H9 (cell line): ENCODE results near the gene LEFTY1. TPM values are rescaled to one million over a fixed set of nuclear protein-coding genes. Genes with fewer than 3 reads are reported as not detected.

Experiments
- DNase-seq: peaks from one replicate; pipeline ENCODE4 v3.0.0-alpha.2; 2017
- H2AFZ ChIP-seq: one replicate; pipeline ENCODE4 v1.6.1; 2013; ENCODE audit warnings: mild to moderate bottlenecking, low read length, control low read depth, moderate library complexity
- H2AK5ac ChIP-seq: 2 replicates; pipeline ENCODE4 v1.6.1; 2013; ENCODE audit warnings: low read length, control low read depth, mixed read lengths; ENCODE audit not compliant: insufficient read length
- H2BK120ac ChIP-seq: one replicate; pipeline ENCODE4 v1.6.1; 2013; ENCODE audit warnings: low read depth, mild to moderate bottlenecking, low read length, control low read depth, inconsistent platforms; ENCODE audit not compliant: poor library complexity, severe bottlenecking
- H2BK12ac ChIP-seq: 2 replicates; pipeline ENCODE4 v1.6.1; 2013; ENCODE audit warnings: low read length, control low read depth, mixed read lengths, low read depth; ENCODE audit not compliant: insufficient read length
- H2BK15ac ChIP-seq: 2 replicates; pipeline ENCODE4 v1.6.1; 2013; ENCODE audit warnings: low read depth, low read length, control low read depth
- H2BK20ac ChIP-seq: one replicate; pipeline ENCODE4 v1.6.1; 2013; ENCODE audit warnings: low read depth, mild to moderate bottlenecking, low read length, control low read depth, inconsistent platforms; ENCODE audit not compliant: poor library complexity, severe bottlenecking
- H2BK5ac ChIP-seq: 2 replicates; pipeline ENCODE4 v1.6.1; 2013; ENCODE audit warnings: low read length, control low read depth, mixed read lengths; ENCODE audit not compliant: insufficient read length
- H3K14ac ChIP-seq: 2 replicates; pipeline ENCODE4 v1.6.1; 2013; ENCODE audit warnings: low read length, control low read depth; ENCODE audit not compliant: insufficient read depth
- H3K18ac ChIP-seq: 2 replicates; pipeline ENCODE4 v1.6.1; 2013; ENCODE audit warnings: low read depth, mild to moderate bottlenecking, mixed read lengths, low read length, control low read depth; ENCODE audit not compliant: insufficient read length
- H3K23ac ChIP-seq: 2 replicates; pipeline ENCODE4 v1.6.1; 2013; ENCODE audit warnings: low read length, control low read depth, mixed read lengths, low read depth; ENCODE audit not compliant: insufficient read length
- H3K23me2 ChIP-seq: 2 replicates; pipeline ENCODE4 v1.6.1; 2013; ENCODE audit warnings: low read depth, mild to moderate bottlenecking, mixed read lengths, low read length, control low read depth; ENCODE audit not compliant: insufficient read length, poor library complexity, severe bottlenecking
- H3K27ac ChIP-seq: 2 replicates; pipeline ENCODE4 v1.5.1; 2013; ENCODE audit warnings: low read length, control low read depth, mixed read lengths, low read depth; ENCODE audit not compliant: insufficient read length
- H3K27me3 ChIP-seq: 2 replicates; pipeline ENCODE4 v1.6.1; 2013; ENCODE audit warnings: low read length, control low read depth, inconsistent platforms; ENCODE audit not compliant: insufficient read depth
- H3K4ac ChIP-seq: 2 replicates; pipeline ENCODE4 v1.6.1; 2013; ENCODE audit warnings: low read depth, mild to moderate bottlenecking, control low read depth, inconsistent platforms, low read length, moderate library complexity
- H3K4me1 ChIP-seq: 2 replicates; pipeline ENCODE4 v1.6.1; 2013; ENCODE audit warnings: low read length, control low read depth, inconsistent platforms; ENCODE audit not compliant: insufficient read depth
- H3K4me2 ChIP-seq: 2 replicates; pipeline ENCODE4 v1.6.1; 2013; ENCODE audit warnings: low read length, control low read depth, mixed read lengths; ENCODE audit not compliant: insufficient read length, insufficient read depth
- H3K56ac ChIP-seq: 2 replicates; pipeline ENCODE4 v1.6.1; 2013; ENCODE audit warnings: low read depth, mild to moderate bottlenecking, mixed read lengths, low read length, control low read depth; ENCODE audit not compliant: insufficient read length
- H3K79me1 ChIP-seq: 2 replicates; pipeline ENCODE4 v1.6.1; 2013; ENCODE audit warnings: low read depth, mild to moderate bottlenecking, moderate library complexity, low read length, control low read depth, inconsistent platforms; ENCODE audit not compliant: insufficient read depth, poor library complexity, severe bottlenecking
- H3K79me2 ChIP-seq: 2 replicates; pipeline ENCODE4 v1.6.1; 2013; ENCODE audit warnings: low read length, control low read depth, inconsistent platforms; ENCODE audit not compliant: insufficient read depth
- H3K9ac ChIP-seq: 2 replicates; pipeline ENCODE4 v1.6.1; 2013; ENCODE audit warnings: low read length, control low read depth, mixed read lengths; ENCODE audit not compliant: insufficient read length; ENCODE audit errors: extremely low read depth
- H3K9me3 ChIP-seq: one replicate; pipeline ENCODE4 v1.6.1; 2013; ENCODE audit warnings: low read depth, low read length, inconsistent platforms; ENCODE audit not compliant: control insufficient read depth
- H3T11ph ChIP-seq: one replicate; pipeline ENCODE4 v1.6.1; 2013; ENCODE audit warnings: mild to moderate bottlenecking, low read length, control low read depth, inconsistent platforms
- H4K20me1 ChIP-seq: one replicate; pipeline ENCODE4 v1.6.1; 2013; ENCODE audit not compliant: control insufficient read depth, insufficient read length, insufficient read depth
- H4K5ac ChIP-seq: 2 replicates; pipeline ENCODE4 v1.6.1; 2013; ENCODE audit warnings: low read depth, mild to moderate bottlenecking, mixed read lengths, low read length, control low read depth; ENCODE audit not compliant: insufficient read length
- H4K8ac ChIP-seq: replicated peaks from 2 replicates; pipeline ENCODE4 v1.6.1; 2013; ENCODE audit warnings: low read length, control low read depth, mixed read lengths, low read depth; ENCODE audit not compliant: insufficient read length
- H4K91ac ChIP-seq: 2 replicates; pipeline ENCODE4 v1.6.1; 2013; ENCODE audit warnings: low read depth, mild to moderate bottlenecking, moderate library complexity, mixed read lengths, low read length, control low read depth; ENCODE audit not compliant: insufficient read length
- H3K27ac Mint-ChIP-seq, 3 experiments: 2 replicates in 2 of 3; 3 replicates in 1 of 3; pipeline ENCODE4 v1.8.0; 2020 to 2021; ENCODE audit warnings: mixed read lengths in 3 of 3, mild to moderate bottlenecking in 1 of 3, moderate library complexity in 1 of 3
- H3K27me3 Mint-ChIP-seq: 2 replicates; pipeline ENCODE4 v1.8.0; 2021; ENCODE audit warnings: low read depth, mild to moderate bottlenecking, moderate library complexity, mixed read lengths
- H3K36me3 Mint-ChIP-seq, 3 experiments: 2 replicates in 2 of 3; 3 replicates in 1 of 3; pipeline ENCODE4 v1.8.0; 2020 to 2021; ENCODE audit warnings: low read depth in 3 of 3, mixed read lengths in 3 of 3; ENCODE audit not compliant: insufficient read depth in 1 of 3
- H3K4me1 Mint-ChIP-seq, 2 experiments: 2 replicates each; pipeline ENCODE4 v1.8.0; 2020; ENCODE audit warnings: mixed read lengths in 2 of 2
- H3K4me3 Mint-ChIP-seq, 2 experiments: 2 replicates in 1 of 2; 3 replicates in 1 of 2; pipeline ENCODE4 v1.8.0; 2020 to 2021; ENCODE audit warnings: mild to moderate bottlenecking in 2 of 2, mixed read lengths in 2 of 2, moderate library complexity in 1 of 2
- H3K9me3 Mint-ChIP-seq, 2 experiments: 2 replicates in 1 of 2; 3 replicates in 1 of 2; pipeline ENCODE4 v1.8.0; 2020; ENCODE audit warnings: mild to moderate bottlenecking in 2 of 2, mixed read lengths in 2 of 2, moderate library complexity in 1 of 2
- WGBS: extraction: QIAGEN DNeasy Blood & Tissue Kit; methylation state at CpG from one replicate; pipeline ENCODE4 v1.1.7; 2013; ENCODE audit warnings: missing lambda C conversion rate, low lambda C conversion rate, mixed read lengths; ENCODE audit not compliant: insufficient read length; ENCODE audit errors: extremely low coverage; 5-methylcytosine and 5-hydroxymethylcytosine counted together
- total RNA-seq: library from RNA; stranded (reverse); gene quantifications from 2 replicates; pipeline ENCODE4 v1.2.1, GENCODE V29; 2021
- TF ChIP-seq, protein P1 (sequence below): fragments of 200-600 bp; sonication (generic); conservative IDR thresholded peaks from 3 replicates; pipeline ENCODE4 v1.8.0; 2021; ENCODE audit warnings: antibody characterized with exemption, mild to moderate bottlenecking

The LEFTY1 gene
- total RNA-seq, 1 experiment from 2014 or later = 107 TPM

DNA sequence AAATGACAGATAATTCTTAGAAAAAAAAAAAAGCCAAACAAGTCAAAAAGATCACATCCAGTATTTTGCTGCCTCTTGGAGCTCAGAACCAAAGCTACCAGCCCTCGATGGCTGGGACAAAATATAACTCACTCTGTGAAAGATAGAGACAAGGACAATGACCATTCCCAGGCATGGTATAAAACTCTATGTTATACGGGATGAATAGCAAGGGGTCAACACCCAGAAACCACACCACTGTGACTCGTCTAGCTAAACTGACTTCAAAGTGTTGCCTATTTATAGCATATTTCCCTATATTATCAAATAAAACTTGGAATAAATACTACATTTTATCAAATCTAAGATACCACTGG lies 16.9 kb downstream of the LEFTY1 start:
- Histone ChIP-seq H3K23me2 (no peaks in the 10 kb centered on the region), H4K91ac (no peak overlapping the region), H3K9ac (no peak overlapping the region), H2BK5ac (no peak overlapping the region), H3K9me3 (no peaks in the 10 kb centered on the region), H3K79me1 (no peaks in the 10 kb centered on the region), H3K27me3 (no peaks in the 10 kb centered on the region), H3T11ph (no peak overlapping the region), H4K20me1 (no peaks in the 10 kb centered on the region), H2BK120ac (no peak overlapping the region), H2BK15ac (no peak overlapping the region), H3K56ac (no peak overlapping the region), H3K18ac (no peak overlapping the region), H2BK12ac (no peak overlapping the region), H3K4me2 (no peak overlapping the region), H4K5ac (no peak overlapping the region), H4K8ac (no peak overlapping the region), H2BK20ac (no peak overlapping the region), H3K79me2 (no peaks in the 10 kb centered on the region), H3K23ac (no peak overlapping the region), H3K4ac (no peak overlapping the region), H3K27ac (no peak overlapping the region), H3K4me1 (no peaks in the 10 kb centered on the region; the same call in 1 of the 2 replicates), H3K14ac (no peak overlapping the region), H2AK5ac (no peak overlapping the region), H2AFZ (no peak overlapping the region)
- no CpG with 5 or more reads among the region's 3 CpGs for WGBS
- Mint-ChIP-seq H3K27me3 (no peaks in the 10 kb centered on the region), H3K36me3 (peaks cover 45 to 86% (median 51%) of the 10 kb centered on the region in 3 experiments; a peak in 6 of 7 replicates), H3K27ac (peak overlapping the region in 2 of 3 experiments; percentile 66 to 93; a peak in 4 of 7 replicates), H3K4me3 (no peak overlapping the region), H3K4me1 (peaks cover 19 to 24% of the 10 kb centered on the region in 2 experiments), H3K9me3 (no peaks in the 10 kb centered on the region)
- TF ChIP-seq, protein P1, sequence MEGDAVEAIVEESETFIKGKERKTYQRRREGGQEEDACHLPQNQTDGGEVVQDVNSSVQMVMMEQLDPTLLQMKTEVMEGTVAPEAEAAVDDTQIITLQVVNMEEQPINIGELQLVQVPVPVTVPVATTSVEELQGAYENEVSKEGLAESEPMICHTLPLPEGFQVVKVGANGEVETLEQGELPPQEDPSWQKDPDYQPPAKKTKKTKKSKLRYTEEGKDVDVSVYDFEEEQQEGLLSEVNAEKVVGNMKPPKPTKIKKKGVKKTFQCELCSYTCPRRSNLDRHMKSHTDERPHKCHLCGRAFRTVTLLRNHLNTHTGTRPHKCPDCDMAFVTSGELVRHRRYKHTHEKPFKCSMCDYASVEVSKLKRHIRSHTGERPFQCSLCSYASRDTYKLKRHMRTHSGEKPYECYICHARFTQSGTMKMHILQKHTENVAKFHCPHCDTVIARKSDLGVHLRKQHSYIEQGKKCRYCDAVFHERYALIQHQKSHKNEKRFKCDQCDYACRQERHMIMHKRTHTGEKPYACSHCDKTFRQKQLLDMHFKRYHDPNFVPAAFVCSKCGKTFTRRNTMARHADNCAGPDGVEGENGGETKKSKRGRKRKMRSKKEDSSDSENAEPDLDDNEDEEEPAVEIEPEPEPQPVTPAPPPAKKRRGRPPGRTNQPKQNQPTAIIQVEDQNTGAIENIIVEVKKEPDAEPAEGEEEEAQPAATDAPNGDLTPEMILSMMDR = no peak
- no peak for DNase-seq
